ENCODE data around the gene KRTAP21-3. TPM values are rescaled to one million over a fixed set of nuclear protein-coding genes. Genes with fewer than 3 reads are reported as not detected.

The KRTAP21-3 gene
- total and polyA plus RNA-seq, 8 donors = not detected

- Histone ChIP-seq H3K36me3 (no peaks in the 10 kb centered on the region), H3K9me3 (peaks cover 0 to 19% (median 2%) of the 10 kb centered on the region in 4 donors), H3K27ac (no peak overlapping the region), H3K27me3 (no peaks in the 10 kb centered on the region), H3K4me1 (no peaks in the 10 kb centered on the region), H3K4me3 (no peak overlapping the region)
- DNase-seq = no peak
- WGBS, 5 donors = 85 to 92% (median 89%) methylated on average over 2 of the region's 2 CpGs
- intact Hi-C loops (cut with DNase I; ENCODE audit: low total_unique reads) = no loop called here
- TF ChIP-seq POLR2A (IDR thresholded peaks at IDR 0.05) (no peak), POLR2AphosphoS5 (IDR thresholded peaks at IDR 0.05) (no peak), CTCF (IDR thresholded peaks at IDR 0.05) (no peak), EP300 (IDR thresholded peaks at IDR 0.05) (no peak)
Measured at GRCh38 chr21:30740462-30740861, 21.9 kb upstream of the KRTAP21-3 start.

GRCh38 chr21:30733026-30733425 lies 14.4 kb upstream of the KRTAP21-3 start:
- no peak overlapping the region for H3K4me3 ChIP-seq
- no peaks in the 10 kb centered on the region for H3K27me3 ChIP-seq
- no peak overlapping the region for H3K27ac ChIP-seq
- no peaks in the 10 kb centered on the region for H3K36me3 ChIP-seq
- WGBS, 5 donors = 68 to 77% (median 74%) methylated on average over 1 of the region's 1 CpG
- TF ChIP-seq POLR2AphosphoS5 (IDR thresholded peaks at IDR 0.05) (no peak), POLR2A (IDR thresholded peaks at IDR 0.05) (no peak), CTCF (IDR thresholded peaks at IDR 0.05) (no peak), EP300 (IDR thresholded peaks at IDR 0.05) (no peak)
- peaks cover 0 to 12% (median 2%) of the 10 kb centered on the region in 4 donors for H3K9me3 ChIP-seq
- intact Hi-C loops (cut with DNase I; ENCODE audit: low total_unique reads) = no loop called here
- DNase-seq = no peak
- no peaks in the 10 kb centered on the region for H3K4me1 ChIP-seq

- H3K27ac ChIP-seq = no peak overlapping the region
- H3K4me1 ChIP-seq = no peaks in the 10 kb centered on the region
- no peaks in the 10 kb centered on the region for H3K36me3 ChIP-seq
- 30 to 78% (median 50%) methylated on average over 1 of the region's 1 CpG for WGBS, 5 donors
- intact Hi-C loops (cut with DNase I; ENCODE audit: low total_unique reads) = no loop called here
- no peak overlapping the region for H3K4me3 ChIP-seq
- TF ChIP-seq POLR2AphosphoS5 (IDR thresholded peaks at IDR 0.05) = no peak
- no peak for TF ChIP-seq POLR2A (IDR thresholded peaks at IDR 0.05)
- TF ChIP-seq EP300 (IDR thresholded peaks at IDR 0.05) = no peak
- TF ChIP-seq CTCF (IDR thresholded peaks at IDR 0.05) = no peak
- H3K9me3 ChIP-seq = peaks cover 0 to 19% (median 0%) of the 10 kb centered on the region in 4 donors
- H3K27me3 ChIP-seq = no peaks in the 10 kb centered on the region
- no peak for DNase-seq
Measured at GRCh38 chr21:30726726-30727125, 8.1 kb upstream of the KRTAP21-3 start.

- H3K27ac ChIP-seq = no peak overlapping the region
- TF ChIP-seq CTCF (IDR thresholded peaks at IDR 0.05) = no peak
- TF ChIP-seq EP300 (IDR thresholded peaks at IDR 0.05) = no peak
- TF ChIP-seq POLR2A (IDR thresholded peaks at IDR 0.05) = no peak
- TF ChIP-seq POLR2AphosphoS5 (IDR thresholded peaks at IDR 0.05) = no peak
- no peaks in the 10 kb centered on the region for H3K27me3 ChIP-seq
- intact Hi-C loops (cut with DNase I; ENCODE audit: low total_unique reads) = no loop called here
- H3K4me3 ChIP-seq = no peak overlapping the region
- WGBS, 5 donors = 79 to 92% (median 90%) methylated on average over 1 of the region's 1 CpG
- H3K9me3 ChIP-seq = peaks cover 0 to 5% (median 0%) of the 10 kb centered on the region in 4 donors
- no peaks in the 10 kb centered on the region for H3K4me1 ChIP-seq
- H3K36me3 ChIP-seq = no peaks in the 10 kb centered on the region
- DNase-seq = peak in 1 of 2 donors; percentile 6
Measured at GRCh38 chr21:30719401-30719800, 824 bp upstream of the KRTAP21-3 start.

Measured in stomach (tissue), 9 donors.